Neuronal stem cell (in vitro differentiated cells): ENCODE data around the gene POLR2J.
"Not testable (repeated sequence)": the region's sequence is repeated elsewhere in the genome, so short reads cannot be mapped to it uniquely, and the experiment has no call there.

Experiments used
- DNase-seq: peaks from one replicate; pipeline ENCODE4 v3.0.0-alpha.2; 2013; ENCODE audit warnings: low spot score
- H2AFZ ChIP-seq: one replicate; pipeline ENCODE4 v1.6.1; 2013; ENCODE audit warnings: mild to moderate bottlenecking, low read length, inconsistent platforms
- H2AK5ac ChIP-seq: 2 replicates; pipeline ENCODE4 v1.6.1; 2013; ENCODE audit warnings: low read depth, mild to moderate bottlenecking, inconsistent platforms, low read length, moderate library complexity, mixed read lengths
- H2BK120ac ChIP-seq: 2 replicates; pipeline ENCODE4 v1.6.1; 2013; ENCODE audit warnings: low read depth, mild to moderate bottlenecking, inconsistent platforms, low read length, moderate library complexity, mixed read lengths
- H2BK12ac ChIP-seq: one replicate; pipeline ENCODE4 v1.6.1; 2013; ENCODE audit warnings: low read length, inconsistent platforms
- H2BK15ac ChIP-seq: 2 replicates; pipeline ENCODE4 v1.6.1; 2013; ENCODE audit warnings: mild to moderate bottlenecking, low read length, inconsistent platforms, mixed read lengths
- H2BK5ac ChIP-seq: one replicate; pipeline ENCODE4 v1.6.1; 2013; ENCODE audit warnings: inconsistent platforms, mild to moderate bottlenecking, low read length, moderate library complexity
- H3K14ac ChIP-seq: one replicate; pipeline ENCODE4 v1.6.1; 2013; ENCODE audit warnings: low read length, inconsistent platforms
- H3K18ac ChIP-seq: 2 replicates; pipeline ENCODE4 v1.6.1; 2013; ENCODE audit warnings: low read length, inconsistent platforms
- H3K23ac ChIP-seq: 2 replicates; pipeline ENCODE4 v1.6.1; 2013; ENCODE audit warnings: low read depth, mild to moderate bottlenecking, mixed read lengths, low read length, inconsistent platforms; ENCODE audit not compliant: poor library complexity
- H3K27ac ChIP-seq: replicated peaks from 3 replicates; pipeline ENCODE4 v1.5.1; 2013; ENCODE audit warnings: low read length, inconsistent platforms
- H3K27me3 ChIP-seq, 3 experiments: 2 replicates each; pipeline ENCODE4 v1.6.1; 2013; ENCODE audit warnings: low read length in 3 of 3, mild to moderate bottlenecking in 2 of 3, inconsistent platforms in 1 of 3, low read depth in 1 of 3, mixed read lengths in 1 of 3, moderate library complexity in 1 of 3; ENCODE audit not compliant: control insufficient read depth in 3 of 3, insufficient read depth in 3 of 3
- H3K36me3 ChIP-seq, 2 donors: replicated peaks in 1 of 2; 2 replicates each; pipeline ENCODE4 v1.6.1; 2013; ENCODE audit warnings: low read length in 2 of 2; ENCODE audit not compliant: control insufficient read depth in 2 of 2, insufficient read depth in 2 of 2
- H3K4ac ChIP-seq: 2 replicates; pipeline ENCODE4 v1.6.1; 2013; ENCODE audit warnings: inconsistent platforms, mild to moderate bottlenecking, low read length, moderate library complexity
- H3K4me1 ChIP-seq, 2 donors: 1 replicate in 1 of 2; 2 replicates in 1 of 2; pipeline ENCODE4 v1.6.1; 2013; ENCODE audit warnings: low read length in 2 of 2, low read depth in 1 of 2; ENCODE audit not compliant: control insufficient read depth in 2 of 2, insufficient read depth in 1 of 2
- H3K4me2 ChIP-seq: one replicate; pipeline ENCODE4 v1.6.1; 2013; ENCODE audit warnings: mild to moderate bottlenecking, low read length, inconsistent platforms; ENCODE audit not compliant: insufficient read depth, poor library complexity, severe bottlenecking
- H3K4me3 ChIP-seq, 2 donors: 2 replicates each; pipeline ENCODE4 v1.5.1; 2013; ENCODE audit warnings: low read length in 2 of 2, mild to moderate bottlenecking in 2 of 2, inconsistent platforms in 1 of 2, moderate library complexity in 1 of 2
- H3K79me1 ChIP-seq: one replicate; pipeline ENCODE4 v1.6.1; 2013; ENCODE audit warnings: low read depth, mild to moderate bottlenecking, inconsistent platforms, low read length, moderate library complexity
- H3K9ac ChIP-seq: one replicate; pipeline ENCODE4 v1.6.1; 2013; ENCODE audit warnings: mild to moderate bottlenecking, low read depth, low read length, inconsistent platforms; ENCODE audit not compliant: poor library complexity
- H3K9me3 ChIP-seq, 2 donors: replicated peaks in 1 of 2; 2 replicates each; pipeline versions ENCODE3 to v1.6.1; 2013; ENCODE audit warnings: low read length in 2 of 2, mild to moderate bottlenecking in 2 of 2, inconsistent platforms in 1 of 2, low read depth in 1 of 2, mixed read lengths in 1 of 2, moderate library complexity in 1 of 2; ENCODE audit not compliant: control insufficient read depth in 2 of 2, insufficient read depth in 1 of 2
- H4K8ac ChIP-seq: one replicate; pipeline ENCODE4 v1.6.1; 2013; ENCODE audit warnings: low read depth, mild to moderate bottlenecking, inconsistent platforms, low read length, moderate library complexity
- H4K91ac ChIP-seq: one replicate; pipeline ENCODE4 v1.6.1; 2013; ENCODE audit warnings: low read length, low read depth, mild to moderate bottlenecking, inconsistent platforms; ENCODE audit not compliant: poor library complexity
- WGBS, 2 donors: extraction: QIAGEN DNeasy Blood & Tissue Kit; methylation state at CpG; one replicate each; pipeline ENCODE4 v1.1.7; 2013; ENCODE audit warnings: missing lambda C conversion rate in 2 of 2, mixed read lengths in 1 of 2; ENCODE audit not compliant: insufficient read length in 2 of 2, insufficient replicate concordance in 1 of 2; ENCODE audit errors: extremely low coverage in 2 of 2; 5-methylcytosine and 5-hydroxymethylcytosine counted together

The POLR2J gene

GRCh38 chr7:102507410-102508088, 28.8 kb upstream of the POLR2J start:
- not testable (repeated sequence) for H2BK12ac ChIP-seq, H3K4me1 ChIP-seq, H4K91ac ChIP-seq, H3K79me1 ChIP-seq, H2BK120ac ChIP-seq, H2AK5ac ChIP-seq, H2BK5ac ChIP-seq, H2BK15ac ChIP-seq, H3K18ac ChIP-seq, H3K23ac ChIP-seq, H3K4ac ChIP-seq, H4K8ac ChIP-seq, H3K14ac ChIP-seq, H3K4me3 ChIP-seq, H3K9ac ChIP-seq, H3K27me3 ChIP-seq, H2AFZ ChIP-seq, DNase-seq, H3K36me3 ChIP-seq, H3K27ac ChIP-seq, H3K9me3 ChIP-seq, H3K4me2 ChIP-seq
- WGBS, 2 donors, result no CpG with 5 or more reads among the region's 8 CpGs

GRCh38 chr7:102505298-102506185, 26.8 kb upstream of the POLR2J start:
- not testable (repeated sequence) for H3K14ac ChIP-seq, H3K18ac ChIP-seq, H2AK5ac ChIP-seq, H2BK120ac ChIP-seq, H2AFZ ChIP-seq, H4K8ac ChIP-seq, H3K9ac ChIP-seq, H2BK12ac ChIP-seq, H3K4me1 ChIP-seq, H2BK5ac ChIP-seq, DNase-seq, H3K4me2 ChIP-seq, H3K36me3 ChIP-seq, H3K27me3 ChIP-seq, H3K4me3 ChIP-seq, H3K4ac ChIP-seq, H3K23ac ChIP-seq, H2BK15ac ChIP-seq, H3K27ac ChIP-seq, H3K9me3 ChIP-seq, H4K91ac ChIP-seq, H3K79me1 ChIP-seq
- no CpG with 5 or more reads among the region's 24 CpGs for WGBS, 2 donors

- not testable (repeated sequence) for H3K23ac ChIP-seq, H3K9me3 ChIP-seq, H2AK5ac ChIP-seq, H2BK120ac ChIP-seq, H3K4ac ChIP-seq, H2AFZ ChIP-seq, H4K8ac ChIP-seq, DNase-seq, H4K91ac ChIP-seq, H2BK5ac ChIP-seq, H3K27me3 ChIP-seq, H3K9ac ChIP-seq, H3K36me3 ChIP-seq, H3K4me2 ChIP-seq, H3K14ac ChIP-seq, H3K18ac ChIP-seq, H3K79me1 ChIP-seq, H3K27ac ChIP-seq, H2BK12ac ChIP-seq, H2BK15ac ChIP-seq, H3K4me1 ChIP-seq, H3K4me3 ChIP-seq
- WGBS, 2 donors, result no CpG with 5 or more reads among the region's 12 CpGs
Measured at GRCh38 chr7:102503141-102503540, 24.4 kb upstream of the POLR2J start.

- H4K8ac ChIP-seq, H3K27me3 ChIP-seq, DNase-seq, H3K23ac ChIP-seq, H3K4me1 ChIP-seq, H3K79me1 ChIP-seq, H2AK5ac ChIP-seq, H4K91ac ChIP-seq, H2BK5ac ChIP-seq, H3K4ac ChIP-seq, H3K9me3 ChIP-seq, H2BK15ac ChIP-seq, H3K18ac ChIP-seq, H3K4me2 ChIP-seq, H3K27ac ChIP-seq, H3K36me3 ChIP-seq, H2AFZ ChIP-seq, H2BK12ac ChIP-seq, H2BK120ac ChIP-seq, H3K14ac ChIP-seq, H3K4me3 ChIP-seq, H3K9ac ChIP-seq: not testable (repeated sequence)
- WGBS, 2 donors, result no CpG with 5 or more reads among the region's 16 CpGs
Measured at GRCh38 chr7:102498321-102498720, 19.6 kb upstream of the POLR2J start.
